Stimulated activated naive CD8-positive, alpha-beta T cell treated with anti-CD3 and anti-CD28 coated beads, Interleukin-15, Interleukin-2, amounts not matched to agents 100 U/mL and 50 U/mL, for 24 hours (primary cell): ENCODE data around the gene GSTP1.
A peak's percentile ranks its signal among the peaks of the same experiment; 100 is the strongest.
"Not testable (repeated sequence)": the region's sequence is repeated elsewhere in the genome, so short reads cannot be mapped to it uniquely, and the experiment has no call there.

ENCODE experiments used
- ATAC-seq: fragments of 150-1000 bp; cut with Tn5 transposase; one replicate; pipeline ENCODE4 v1.10.0; 2021
- DNase-seq: peaks from one replicate; pipeline ENCODE4 v3.0.0; 2021

The GSTP1 gene

GRCh38 chr11:67563705-67564114 lies 19.9 kb upstream of the GSTP1 start:
- DNase-seq, ATAC-seq: not testable (repeated sequence)

DNA sequence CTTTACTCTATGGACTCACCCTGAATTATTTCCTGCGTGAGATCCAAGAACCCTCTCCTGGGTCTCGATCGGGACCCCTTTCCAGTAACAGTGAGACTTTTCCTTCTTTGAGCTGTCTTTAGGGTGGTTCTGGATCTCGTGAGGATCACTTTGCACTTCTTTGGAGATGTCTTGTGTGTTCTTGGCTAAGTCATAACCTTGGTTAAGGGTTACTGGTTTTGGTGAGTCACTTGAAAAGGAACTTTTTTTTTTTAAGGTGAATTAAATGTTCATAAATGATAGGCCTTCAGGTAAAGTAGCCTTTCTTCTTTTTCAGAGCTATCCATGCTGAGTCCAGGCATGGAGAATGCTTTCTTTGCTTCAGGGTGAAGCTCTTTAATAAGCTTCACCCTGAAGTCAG lies 19.4 kb upstream of the GSTP1 start:
- DNase-seq (no peak), ATAC-seq (no peak)

DNA sequence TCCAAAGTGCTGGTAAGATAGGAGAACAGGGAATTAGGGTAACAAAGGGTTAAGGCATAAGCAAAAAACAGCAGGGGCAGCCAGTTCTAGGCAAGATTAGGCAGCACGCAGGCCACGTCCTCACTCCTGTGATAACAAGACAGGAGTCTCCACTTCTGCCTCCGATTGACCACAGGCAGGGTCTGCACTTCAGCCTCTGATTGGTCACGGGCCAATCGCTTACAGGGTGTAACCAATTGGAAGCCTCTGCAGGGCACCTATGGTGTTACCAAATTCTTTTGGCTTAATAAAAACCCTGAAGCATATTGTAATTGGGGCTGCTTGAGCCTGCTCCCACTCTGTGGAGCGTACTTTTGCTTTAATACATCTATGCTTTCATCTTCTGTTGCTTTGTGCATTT lies 12.2 kb upstream of the GSTP1 start:
- no peak for DNase-seq
- ATAC-seq = no peak

DNA sequence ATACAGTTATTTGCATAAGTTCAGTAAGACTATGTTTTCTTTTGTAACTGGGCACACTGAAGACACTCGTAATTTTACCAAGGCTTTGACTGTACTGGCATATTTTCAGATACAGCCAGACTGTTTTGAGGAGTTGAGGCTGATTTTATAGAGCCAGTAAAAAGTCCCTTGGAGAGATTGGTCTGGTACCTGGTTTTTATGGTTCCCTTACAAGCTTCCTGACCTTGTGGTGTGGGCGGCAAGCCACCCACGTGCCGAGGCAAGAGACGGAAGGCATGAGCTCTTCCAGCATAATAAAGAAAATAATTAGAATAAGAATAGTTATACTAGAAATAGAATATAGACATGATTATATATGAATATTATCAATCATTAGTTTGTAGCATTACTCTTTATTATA lies 11.3 kb upstream of the GSTP1 start:
- no peak for ATAC-seq

DNA sequence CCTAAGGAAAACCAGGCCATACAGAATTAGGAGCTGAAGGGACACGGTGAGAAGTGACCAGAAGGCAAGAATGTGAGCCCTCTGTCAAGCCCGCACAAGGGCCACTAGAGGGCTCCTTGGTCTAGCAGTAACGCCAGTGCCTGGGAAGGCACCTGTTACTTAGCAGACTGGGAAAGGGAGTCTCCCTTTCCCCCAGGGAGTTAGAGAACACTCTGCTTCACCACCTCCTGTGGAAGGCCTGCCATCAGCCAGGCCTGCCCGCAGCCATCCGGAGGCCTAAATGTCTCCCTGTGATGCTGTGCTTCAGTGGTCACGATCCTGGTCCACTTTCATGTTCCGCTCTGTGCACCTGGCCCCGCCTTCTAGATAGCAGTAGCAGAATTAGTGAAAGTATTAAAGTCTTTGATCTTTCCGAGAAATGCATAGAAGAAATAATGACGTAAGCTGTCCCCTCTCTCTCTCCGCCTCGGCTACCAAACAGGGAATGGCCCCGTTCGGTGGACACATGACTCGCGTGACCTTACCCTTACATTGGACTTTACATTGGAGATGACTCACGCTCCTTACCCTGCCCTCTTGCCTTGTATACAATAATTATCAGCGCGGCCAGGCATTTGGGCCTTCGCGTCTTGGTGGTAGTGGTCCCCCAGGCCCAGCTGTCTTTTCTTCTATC lies 10.7 kb upstream of the GSTP1 start:
- ATAC-seq (no peak), DNase-seq (peak; percentile 32)

More for the DNA sequence above, 11.3 kb upstream of the GSTP1 start:
- DNase-seq = no peak

DNA sequence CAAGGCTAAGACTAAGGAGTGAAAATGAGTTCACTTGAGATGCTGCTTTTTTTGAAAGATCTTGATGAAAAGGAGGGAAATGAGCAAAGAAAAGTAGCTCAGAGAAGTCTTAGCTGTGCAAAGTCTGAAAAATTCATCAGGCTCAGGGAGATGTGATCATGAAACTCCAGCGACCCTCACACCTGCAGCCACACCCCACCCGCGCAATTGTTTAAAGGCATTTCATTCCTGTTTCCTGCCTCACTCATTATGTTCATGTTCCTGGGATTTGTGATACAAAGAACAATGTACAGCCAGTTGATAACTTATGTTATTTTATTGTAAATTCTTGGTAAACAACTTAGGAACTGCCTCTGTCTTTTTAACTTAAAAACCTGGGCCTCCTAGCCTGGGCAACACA lies 8.7 kb upstream of the GSTP1 start:
- ATAC-seq = no peak
- no peak for DNase-seq

DNA sequence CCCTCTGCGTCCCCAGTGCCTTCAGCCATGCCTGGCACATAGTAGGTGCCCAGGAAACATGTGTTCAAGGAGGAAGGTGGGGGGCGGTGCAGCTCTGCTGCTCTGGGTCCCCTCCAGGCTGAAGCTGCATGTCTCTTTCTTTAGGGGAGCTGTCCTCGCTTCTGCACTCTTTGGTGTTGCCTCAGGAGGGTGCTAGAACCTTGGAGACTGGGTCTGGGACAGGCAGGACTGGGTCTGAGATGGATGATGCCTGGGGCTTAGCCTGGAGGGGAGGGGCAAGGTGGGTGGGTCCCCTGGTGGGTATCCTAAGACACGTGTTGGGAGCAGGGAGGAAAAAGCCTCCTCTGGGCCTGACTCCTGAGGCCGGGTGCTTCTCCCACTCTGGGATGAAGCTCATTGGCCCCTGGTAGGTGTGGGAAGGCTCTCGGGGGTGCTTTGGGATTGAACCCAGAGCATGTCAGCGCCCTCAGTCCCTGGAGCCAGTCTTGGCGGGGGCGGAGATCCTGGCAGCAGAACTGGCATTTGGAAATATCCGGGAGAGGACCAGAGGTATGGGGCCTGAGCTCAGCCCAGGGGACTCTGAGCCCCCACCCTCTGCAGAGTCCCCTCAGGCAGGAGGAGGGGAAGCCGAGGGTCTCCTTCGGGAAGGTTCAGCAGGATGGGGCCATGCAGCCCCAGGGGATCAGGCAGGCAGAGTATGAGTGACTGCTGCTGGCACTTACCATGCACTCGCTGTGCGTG lies 6.7 kb upstream of the GSTP1 start:
- DNase-seq = no peak
- ATAC-seq = peak; percentile 19

DNA sequence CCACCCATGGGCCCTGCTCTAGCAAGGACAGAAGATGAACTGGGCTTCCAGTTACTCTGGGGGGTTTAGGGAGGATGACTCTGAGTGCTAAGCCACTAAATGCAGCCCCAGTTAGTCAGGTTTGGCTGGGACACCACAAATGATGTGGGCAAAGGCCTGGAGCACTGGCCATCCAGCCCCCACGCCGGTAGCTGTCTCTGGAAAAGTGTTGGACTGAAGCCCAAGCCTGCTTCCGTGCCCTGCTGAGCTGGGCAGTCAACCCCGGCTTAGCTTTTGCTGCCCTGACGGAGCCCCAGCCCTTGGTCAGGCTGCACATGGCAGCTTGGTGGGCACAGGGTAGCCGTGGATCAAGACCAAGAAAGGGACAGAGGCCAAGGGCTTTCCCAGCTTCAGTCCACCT lies 5.7 kb upstream of the GSTP1 start:
- ATAC-seq = no peak
- DNase-seq = no peak

DNA sequence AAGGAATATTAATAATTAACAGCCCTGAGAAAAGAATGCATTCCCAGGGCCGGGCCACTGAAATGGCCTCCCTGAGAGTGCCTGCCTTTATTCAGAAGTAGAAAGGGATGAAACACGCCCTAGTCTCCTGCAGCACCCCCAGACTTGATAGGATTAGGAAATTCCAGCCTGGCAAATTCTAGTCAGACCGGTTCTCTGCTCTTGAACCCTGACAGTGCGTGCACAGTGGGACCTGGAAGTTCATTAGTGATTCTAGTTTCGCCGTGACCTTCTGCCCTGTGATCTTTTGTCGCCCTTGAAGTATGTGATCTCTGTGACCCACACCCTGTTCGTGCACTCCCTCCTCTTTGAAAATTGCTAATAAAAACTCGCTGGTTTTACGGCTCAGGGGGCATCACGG lies 2.1 kb upstream of the GSTP1 start:
- ATAC-seq (no peak), DNase-seq (no peak)

GRCh38 chr11:67582011-67582410 lies 1.6 kb upstream of the GSTP1 start:
- ATAC-seq (no peak), DNase-seq (no peak)

DNA sequence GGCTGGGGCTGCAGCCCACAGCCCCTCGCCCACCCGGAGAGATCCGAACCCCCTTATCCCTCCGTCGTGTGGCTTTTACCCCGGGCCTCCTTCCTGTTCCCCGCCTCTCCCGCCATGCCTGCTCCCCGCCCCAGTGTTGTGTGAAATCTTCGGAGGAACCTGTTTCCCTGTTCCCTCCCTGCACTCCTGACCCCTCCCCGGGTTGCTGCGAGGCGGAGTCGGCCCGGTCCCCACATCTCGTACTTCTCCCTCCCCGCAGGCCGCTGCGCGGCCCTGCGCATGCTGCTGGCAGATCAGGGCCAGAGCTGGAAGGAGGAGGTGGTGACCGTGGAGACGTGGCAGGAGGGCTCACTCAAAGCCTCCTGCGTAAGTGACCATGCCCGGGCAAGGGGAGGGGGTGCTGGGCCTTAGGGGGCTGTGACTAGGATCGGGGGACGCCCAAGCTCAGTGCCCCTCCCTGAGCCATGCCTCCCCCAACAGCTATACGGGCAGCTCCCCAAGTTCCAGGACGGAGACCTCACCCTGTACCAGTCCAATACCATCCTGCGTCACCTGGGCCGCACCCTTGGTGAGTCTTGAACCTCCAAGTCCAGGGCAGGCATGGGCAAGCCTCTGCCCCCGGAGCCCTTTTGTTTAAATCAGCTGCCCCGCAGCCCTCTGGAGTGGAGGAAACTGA lies 731 bp downstream of the GSTP1 start:
- ATAC-seq (peak; percentile 10), DNase-seq (peak; percentile 46)

- DNase-seq (no peak), ATAC-seq (no peak)
Measured at GRCh38 chr11:67584881-67585873, 1.6 kb downstream of the GSTP1 start.

DNA sequence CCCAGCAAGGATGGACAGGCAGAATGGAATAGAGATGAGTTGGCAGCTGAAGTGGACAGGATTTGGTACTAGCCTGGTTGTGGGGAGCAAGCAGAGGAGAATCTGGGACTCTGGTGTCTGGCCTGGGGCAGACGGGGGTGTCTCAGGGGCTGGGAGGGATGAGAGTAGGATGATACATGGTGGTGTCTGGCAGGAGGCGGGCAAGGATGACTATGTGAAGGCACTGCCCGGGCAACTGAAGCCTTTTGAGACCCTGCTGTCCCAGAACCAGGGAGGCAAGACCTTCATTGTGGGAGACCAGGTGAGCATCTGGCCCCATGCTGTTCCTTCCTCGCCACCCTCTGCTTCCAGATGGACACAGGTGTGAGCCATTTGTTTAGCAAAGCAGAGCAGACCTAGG lies 2.3 kb downstream of the GSTP1 start:
- DNase-seq = no peak
- no peak for ATAC-seq

- no peak for ATAC-seq
- DNase-seq = no peak
Measured at GRCh38 chr11:67586568-67587250, 3.1 kb downstream of the GSTP1 start.

- ATAC-seq = no peak
- DNase-seq = no peak
Measured at GRCh38 chr11:67588136-67588503, 4.5 kb downstream of the GSTP1 start.

- ATAC-seq, DNase-seq: not testable (repeated sequence)
Measured at GRCh38 chr11:67588899-67589415, 5.3 kb downstream of the GSTP1 start.

GRCh38 chr11:67592880-67593564 lies 9.4 kb downstream of the GSTP1 start:
- ATAC-seq = no peak
- no peak for DNase-seq

- ATAC-seq (no peak), DNase-seq (no peak)
Measured at GRCh38 chr11:67593565-67593905, 9.9 kb downstream of the GSTP1 start.

DNA sequence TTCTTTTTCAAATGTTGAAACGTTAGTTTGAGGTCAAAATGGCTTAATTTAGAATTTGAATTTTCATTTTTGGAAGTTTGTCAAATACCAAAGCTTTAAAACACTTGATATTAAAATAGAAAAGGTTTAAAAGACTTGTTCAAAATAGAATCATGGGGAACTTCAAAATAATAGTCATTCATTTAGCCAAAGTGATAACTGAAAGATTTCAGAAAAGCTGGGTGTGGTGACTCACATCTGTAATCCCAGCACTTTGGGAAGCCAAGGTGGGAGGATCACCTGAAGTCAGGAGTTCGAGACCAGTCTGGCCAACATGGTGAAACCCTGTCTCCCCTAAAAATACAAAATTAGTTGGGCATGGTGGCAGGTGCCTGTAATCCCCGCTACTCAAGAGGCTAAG lies 10.9 kb downstream of the GSTP1 start:
- DNase-seq = no peak
- ATAC-seq = no peak

GRCh38 chr11:67596753-67597300 lies 13.2 kb downstream of the GSTP1 start:
- no peak for ATAC-seq

More at GRCh38 chr11:67596753-67597300, 13.2 kb downstream of the GSTP1 start:
- DNase-seq = no peak
